ENCODE results near the gene CNTNAP2.

- no peak for TF ChIP-seq CTCF (IDR thresholded peaks at IDR 0.05 in 4 of 5, conservative IDR thresholded peaks at IDR 0.05 in 1 of 5)
- no peak for TF ChIP-seq POLR2A (IDR thresholded peaks at IDR 0.05)
Observed at GRCh38 chr7:146249272-146249671, 132.7 kb downstream of the CNTNAP2 start.

Data from gastrocnemius medialis (tissue), 4 donors.